ENCODE measurements around the gene SIAH1.
"Not testable (repeated sequence)": the region's sequence is repeated elsewhere in the genome, so short reads cannot be mapped to it uniquely, and the experiment has no call there.

Gene SIAH1, protein sequence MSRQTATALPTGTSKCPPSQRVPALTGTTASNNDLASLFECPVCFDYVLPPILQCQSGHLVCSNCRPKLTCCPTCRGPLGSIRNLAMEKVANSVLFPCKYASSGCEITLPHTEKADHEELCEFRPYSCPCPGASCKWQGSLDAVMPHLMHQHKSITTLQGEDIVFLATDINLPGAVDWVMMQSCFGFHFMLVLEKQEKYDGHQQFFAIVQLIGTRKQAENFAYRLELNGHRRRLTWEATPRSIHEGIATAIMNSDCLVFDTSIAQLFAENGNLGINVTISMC

DNA sequence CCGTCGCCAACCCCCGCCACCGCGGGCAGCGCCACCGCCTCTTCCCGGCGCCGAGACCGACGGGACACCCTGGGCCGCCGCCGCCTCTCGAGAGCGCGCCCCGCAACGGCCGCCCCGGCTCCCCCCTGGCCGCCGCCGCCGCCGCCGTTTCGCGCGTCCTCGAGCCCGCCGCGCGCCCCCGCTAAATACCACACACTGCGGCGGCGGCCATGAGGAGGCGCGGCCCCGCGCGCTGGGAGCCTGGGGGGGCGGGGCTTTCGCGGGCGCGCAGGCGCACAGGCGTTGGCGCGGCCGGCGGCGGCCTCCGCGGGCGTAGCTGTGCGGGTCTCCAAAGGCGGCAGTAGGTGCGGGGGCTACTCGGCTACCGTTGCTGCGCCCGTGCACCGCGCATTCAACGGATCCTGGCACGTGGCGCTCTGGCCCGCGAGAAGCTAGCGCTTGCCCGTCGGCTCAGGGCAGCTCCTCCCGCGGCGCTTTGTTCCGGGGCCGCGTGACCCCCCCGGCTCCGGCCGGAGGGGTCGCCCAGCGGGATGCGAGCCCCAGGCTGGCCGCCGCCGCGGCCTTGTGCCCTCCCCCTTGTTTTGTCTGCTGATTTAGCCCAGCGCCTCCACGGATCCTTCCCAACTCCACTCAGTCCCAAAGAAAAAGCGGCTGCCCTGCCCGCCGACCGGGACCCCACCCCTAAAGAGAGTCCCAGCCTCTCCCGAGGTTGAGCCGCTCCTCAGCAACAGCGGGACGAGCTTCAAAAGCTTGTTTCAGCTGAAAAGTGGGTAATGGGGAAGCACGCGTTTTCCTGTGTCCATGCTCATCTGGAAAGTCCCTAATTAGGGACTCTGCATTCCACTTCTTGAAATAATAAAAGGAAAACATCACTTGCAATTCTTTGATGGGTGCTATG is at the start of gene SIAH1:
Gene SIAH1, minus strand, starts transcription at position 161 of the 898 bp plus-strand sequence. CDS start 22,985 bp downstream, outside the sequence.
- peak; percentile 90 for DNase-seq

DNA sequence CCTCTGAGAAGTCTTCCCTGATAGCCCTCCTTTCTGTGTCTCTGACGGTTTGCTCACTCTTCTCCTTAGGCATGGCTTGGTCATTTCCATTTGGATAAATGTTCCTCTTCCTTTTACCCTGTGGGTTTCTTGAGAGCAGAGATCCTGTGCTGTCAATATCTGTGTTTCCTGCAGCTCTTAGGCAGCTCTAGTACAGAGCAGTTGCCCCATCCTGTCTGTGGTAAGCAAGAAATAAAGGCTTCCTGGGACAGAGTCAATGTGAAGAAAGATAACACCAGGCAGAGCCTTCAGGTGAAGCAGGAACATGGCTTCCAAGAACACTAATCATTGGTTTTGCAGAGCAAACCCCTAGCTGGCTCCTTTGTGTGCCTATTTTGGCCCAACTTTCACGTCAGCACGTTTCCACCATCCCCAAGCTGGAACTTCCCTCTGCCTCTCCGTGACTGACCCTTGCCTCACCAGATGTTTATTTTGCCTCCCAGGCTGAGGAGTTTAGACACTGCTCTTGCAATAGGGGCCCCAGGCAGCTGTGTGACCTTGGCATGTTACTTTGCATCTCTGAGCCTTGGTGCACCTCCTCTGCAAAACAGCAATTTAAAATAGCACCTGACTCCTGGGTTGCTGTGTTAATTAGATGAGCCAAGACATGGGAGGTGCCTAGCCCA is 49.6 kb upstream of the SIAH1 start:
- no peak for DNase-seq

DNA sequence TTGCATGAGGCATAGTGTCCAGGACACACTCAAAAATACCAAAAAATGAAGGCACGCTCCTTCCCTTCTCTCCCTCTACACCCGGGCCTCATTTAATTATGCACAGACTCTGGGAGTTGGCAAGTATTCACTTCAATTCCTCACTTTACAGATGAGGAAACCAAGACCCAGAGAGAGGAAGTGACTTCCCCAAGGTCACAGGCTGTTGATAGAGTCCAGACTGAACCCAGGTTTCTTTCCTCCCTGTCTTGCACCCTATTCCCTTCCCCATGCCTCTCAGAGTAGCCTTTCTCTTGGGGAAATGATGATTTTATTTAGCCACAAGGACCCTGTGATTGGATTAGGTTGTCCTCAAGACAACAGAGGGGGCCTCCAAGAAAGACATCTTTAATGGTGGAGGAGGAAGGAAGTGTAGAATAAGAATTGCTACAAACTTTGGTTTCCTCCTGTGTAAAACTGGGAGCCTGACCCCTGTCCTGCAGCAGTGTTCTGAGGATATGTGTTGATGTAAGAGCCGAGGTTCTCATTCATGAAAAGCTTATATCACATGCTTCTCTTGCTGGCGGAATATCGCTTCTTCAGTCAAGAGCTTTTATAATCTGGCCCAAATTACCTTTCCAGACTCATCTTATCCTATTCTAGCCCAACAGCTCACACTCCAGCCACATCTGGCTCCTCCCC is 48.8 kb upstream of the SIAH1 start:
- DNase-seq, result no peak

DNA sequence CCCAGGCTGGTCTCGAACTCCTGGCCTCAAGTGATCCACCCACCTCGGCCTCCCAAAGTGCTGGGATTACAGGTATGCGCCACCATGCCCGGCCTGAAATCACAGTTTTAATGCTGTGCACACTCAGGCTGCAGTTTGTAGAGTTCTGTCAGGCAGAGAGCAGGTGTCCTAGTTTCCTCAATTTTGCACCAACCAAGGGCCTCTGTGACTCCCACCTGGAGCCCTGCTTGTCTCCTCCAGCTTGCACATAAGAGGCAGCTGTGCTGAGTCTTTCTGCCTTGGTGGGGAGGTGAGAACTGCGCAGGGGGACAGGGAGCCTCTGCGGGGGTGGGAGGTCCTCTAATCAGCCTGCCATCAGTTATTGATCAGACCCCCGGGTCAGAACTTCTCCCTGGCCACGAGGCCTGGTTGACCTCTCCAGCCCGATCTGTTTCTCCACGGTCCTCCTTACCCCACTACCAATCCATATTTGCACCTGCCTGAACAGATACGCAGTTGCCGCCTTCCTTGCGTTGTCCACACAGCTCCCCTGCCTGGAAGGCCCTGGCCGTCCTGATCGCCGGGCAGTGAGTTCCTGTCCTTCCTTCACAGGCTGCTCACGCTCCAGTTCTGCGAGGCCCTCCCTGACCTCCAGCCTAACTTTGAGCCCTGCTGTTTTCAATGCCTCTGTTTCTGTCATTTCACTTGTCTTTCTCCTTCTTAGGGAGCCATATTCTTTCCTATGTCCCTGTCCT is 48.1 kb upstream of the SIAH1 start:
- no peak for DNase-seq

DNA sequence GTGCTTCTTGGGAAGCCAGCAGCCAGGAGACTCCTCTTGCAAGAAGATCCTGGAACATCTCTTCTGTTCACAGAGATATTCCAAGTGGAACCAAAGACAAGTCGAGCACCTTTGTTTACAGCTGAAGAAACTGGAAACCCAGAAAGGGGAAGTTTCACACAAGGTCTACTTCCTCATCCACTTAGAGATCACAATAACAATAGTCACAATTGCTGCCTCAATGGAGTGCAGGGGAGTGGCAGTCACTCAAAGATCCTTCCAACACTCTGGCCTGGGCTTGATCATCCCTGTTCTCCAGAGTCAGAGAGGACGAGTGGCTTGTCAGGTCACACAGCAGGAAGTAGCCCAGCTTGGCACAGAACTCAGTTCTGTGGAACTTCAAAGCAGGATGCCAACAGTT is 46.9 kb upstream of the SIAH1 start:
- DNase-seq, result no peak

DNA sequence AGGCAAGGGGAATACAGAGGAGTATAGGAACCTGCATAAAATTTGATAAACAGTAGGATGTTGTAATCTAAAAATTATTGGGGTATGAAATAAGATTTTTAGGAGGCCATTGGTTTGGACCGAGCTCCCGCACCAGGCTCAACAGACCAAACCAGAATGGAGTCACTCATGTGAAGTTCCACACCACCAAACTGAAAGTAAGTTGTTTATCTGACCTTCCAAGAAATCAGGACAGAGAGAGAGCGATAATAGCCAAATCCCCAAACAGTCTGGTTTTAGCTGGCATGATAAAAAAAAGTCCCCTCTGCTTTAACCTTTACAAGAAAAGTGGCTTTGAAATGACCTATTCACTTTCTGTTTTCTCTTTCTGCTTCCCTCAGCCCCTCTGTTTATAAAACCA is 45.7 kb upstream of the SIAH1 start:
- DNase-seq, result no peak

DNA sequence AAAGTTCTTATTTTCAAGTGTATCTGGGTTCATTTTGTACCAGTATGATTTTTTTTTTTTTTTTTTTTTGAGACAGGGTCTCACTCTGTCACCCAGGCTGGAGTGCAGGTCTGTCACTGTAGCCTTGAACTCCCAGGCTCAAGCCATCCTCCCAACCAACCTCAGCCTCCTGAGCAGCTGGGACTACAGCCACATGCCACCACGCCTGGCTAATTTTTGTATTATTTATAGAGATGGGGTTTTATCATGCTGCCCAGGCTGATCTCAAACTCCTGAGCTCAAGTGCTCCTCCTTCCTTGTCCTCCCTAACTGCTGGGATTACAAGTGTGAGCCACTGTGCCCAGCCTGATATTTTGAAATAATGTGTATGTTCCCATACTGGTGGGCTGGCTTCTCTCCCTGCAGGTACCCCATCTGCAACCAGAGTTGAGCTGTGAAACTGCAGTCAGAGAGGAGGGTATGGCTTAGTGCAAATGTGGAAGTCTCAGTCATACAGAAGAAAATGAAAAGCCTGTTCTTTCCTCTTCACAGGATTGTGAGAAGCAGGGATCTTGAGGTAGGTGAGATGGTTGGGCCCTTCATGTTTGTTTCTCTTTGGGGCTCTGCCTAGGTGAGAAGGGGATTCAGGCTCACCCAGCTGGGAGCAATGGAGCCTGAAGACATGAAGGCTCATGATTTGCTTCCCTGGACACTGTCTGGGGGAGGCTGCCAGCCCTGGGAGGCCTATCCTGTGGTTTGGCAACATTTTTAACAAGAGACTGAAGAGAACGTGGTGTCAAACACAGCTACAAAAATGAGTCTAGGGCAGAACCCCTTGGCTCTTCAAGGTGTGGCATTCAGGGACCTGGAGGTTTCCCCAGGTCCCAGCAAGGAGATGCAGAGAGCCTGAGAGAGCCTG is 41.3 kb upstream of the SIAH1 start:
- no peak for DNase-seq

DNA sequence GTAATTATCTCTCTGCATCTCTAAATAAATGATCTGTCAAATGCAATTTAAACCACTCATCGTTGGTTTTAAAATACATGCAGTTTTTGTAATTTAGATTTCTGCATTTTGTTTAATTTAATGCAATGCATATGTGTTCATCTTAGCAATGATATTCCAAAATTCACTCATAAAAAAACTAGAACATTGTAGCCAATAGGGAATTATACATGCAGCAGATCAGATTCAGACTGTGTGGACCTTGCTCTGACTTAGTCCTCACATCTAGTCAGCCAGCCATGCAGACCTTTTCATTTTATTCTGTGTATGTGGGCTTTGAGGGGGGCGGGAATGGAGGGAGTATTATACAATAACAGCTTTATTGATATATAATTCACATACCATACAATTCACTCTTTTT is 37.3 kb upstream of the SIAH1 start:
- no peak for DNase-seq

DNA sequence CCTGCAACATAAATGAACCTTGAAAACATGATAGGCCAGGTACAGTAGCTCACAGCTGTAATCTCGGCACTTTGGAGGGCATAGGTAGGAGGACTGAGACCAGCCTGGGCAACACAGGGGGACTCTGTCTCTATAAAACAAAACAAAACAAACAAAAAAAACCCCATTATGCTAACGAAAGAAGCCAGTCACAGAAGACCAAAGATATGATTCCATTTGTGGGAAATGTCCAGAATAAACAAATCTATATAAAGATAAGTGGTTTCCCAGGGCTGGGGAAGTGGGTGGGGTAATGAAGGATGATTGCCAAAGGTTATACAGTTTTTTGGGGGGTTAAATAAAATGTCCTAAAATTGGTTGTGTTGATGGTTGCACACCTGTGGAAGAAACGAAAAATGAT is 36.5 kb upstream of the SIAH1 start:
- DNase-seq, result no peak

DNA sequence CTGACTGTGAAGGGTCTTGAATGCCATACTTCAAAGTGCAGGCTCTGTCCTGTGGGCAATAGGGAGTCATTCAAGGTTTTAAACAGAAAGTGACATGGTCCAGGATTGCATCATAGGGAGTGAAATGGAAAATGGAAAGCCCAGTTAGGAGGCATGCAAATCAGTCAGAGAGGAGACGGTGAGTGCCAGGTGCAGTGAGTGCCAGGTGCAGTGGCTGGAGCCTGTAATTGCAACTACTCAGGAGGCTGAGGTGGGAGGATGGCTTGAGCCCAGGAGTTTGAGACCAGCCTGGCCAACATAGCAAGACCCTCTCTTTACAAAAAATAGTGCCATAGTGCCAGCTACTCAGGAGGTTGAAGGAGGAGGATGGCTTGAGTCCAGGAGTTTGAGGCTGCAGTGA is 35.2 kb upstream of the SIAH1 start:
- no peak for DNase-seq

DNA sequence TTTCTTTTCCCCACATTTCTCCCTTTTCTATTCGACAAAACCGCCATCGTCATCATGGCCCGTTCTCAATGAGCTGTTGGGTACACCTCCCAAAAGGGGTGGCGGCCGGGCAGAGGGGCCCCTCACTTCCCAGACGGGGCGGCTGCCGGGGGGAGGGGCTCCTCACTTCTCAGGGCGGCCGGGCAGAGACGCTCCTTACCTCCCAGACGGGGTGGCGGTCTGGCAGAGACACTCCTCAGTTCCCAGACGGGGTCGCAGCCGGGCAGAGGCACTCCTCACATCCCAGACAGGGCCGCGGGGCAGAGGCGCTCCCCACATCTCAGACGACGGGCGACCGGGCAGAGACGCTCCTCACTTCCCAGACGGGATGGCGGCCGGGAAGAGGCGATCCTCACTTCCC is 31.4 kb upstream of the SIAH1 start:
- not testable (repeated sequence) for DNase-seq

DNA sequence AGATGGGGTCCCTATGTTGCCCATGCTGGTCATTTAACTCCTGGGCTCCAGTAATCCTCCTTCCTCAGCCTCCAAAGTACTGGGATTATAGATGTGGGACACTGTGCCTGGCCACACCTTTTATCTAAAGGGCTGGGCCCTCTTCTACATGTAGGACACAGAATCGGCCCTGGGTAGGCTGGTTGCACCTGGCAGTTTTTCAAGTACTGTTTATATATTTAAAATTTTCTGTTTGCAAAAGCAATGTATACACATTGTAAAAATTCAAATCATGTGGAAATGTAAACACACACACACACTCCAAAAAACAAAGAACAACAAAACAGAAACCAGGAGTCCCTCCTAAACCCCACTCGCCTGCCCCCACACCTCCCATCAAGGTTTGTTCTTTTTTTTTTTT is 28.1 kb upstream of the SIAH1 start:
- DNase-seq, result no peak

DNA sequence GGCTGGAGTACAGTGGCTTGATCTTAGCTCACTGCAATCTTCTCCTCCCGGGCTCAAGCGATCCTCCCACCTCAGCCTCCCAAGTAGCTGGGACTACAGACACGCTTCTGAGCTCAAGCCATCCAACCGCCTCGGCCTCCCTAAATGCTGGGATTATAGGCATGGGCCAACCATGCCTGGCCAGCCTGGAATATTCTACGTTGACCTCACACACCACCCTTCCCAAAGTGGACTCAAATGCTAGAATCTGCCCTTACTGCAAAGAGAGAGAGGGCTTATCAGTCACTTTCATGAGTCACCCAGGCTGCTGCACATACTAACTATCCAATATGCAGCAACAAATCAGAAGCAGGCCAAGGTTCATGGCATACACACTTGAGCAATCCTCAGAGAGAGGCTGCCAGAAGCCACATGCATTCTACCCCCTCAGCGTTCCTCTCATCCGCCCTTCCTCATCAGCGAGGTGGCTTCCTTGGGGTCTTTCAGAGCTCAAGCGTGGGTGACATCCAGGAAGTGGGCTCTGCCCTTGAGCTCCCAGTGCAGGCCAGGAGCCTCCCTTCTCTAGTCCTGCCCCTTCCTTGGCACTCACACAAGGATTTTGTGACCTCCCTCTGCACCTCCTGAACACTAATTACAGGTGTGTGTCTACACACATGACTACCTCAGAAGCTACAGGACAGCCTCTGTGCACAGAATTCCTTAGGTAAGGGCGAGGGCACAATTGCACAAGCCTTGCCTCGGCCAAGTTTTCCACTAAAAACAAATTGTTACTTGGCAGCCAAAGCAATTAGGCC is 24.8 kb upstream of the SIAH1 start:
- no peak for DNase-seq

DNA sequence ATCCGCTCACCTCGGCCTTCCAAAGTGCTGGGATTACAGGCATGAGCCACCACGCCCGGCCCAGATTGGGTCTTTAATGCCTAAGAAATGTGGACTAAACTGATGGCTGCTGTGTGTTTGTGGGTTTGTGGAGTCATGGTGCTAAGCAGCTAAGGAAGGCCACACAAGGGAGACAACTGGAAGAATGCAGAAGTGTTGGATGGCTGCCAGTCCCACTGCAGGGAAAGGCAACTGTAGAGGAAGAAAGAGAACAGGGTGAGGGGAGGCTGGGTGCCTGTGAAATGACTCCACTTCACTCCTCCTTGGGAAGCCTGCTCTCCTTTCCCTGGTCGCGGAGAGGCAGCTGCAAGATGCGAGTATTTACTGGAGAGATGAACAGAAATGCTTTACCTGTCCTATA is 23.5 kb upstream of the SIAH1 start:
- no peak for DNase-seq

DNA sequence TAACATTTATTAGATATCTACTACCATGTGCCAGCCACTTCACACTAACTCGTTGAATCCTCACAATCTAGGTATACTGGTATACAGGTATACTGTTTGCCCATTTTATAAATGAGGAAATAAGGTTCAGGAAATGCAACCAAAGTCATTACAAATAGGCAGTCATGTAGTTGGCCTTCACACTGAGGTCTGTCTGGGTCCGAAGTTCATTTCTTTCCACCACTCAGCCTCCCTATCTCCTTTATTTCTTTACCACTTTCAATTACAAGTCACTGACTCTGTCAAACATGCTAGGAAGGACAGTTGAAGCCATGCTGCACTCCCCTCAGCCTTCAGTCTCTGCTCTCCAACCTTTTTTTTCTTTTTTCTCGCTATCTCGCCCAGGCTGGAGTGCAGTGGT is 20.7 kb upstream of the SIAH1 start:
- DNase-seq, result no peak

DNA sequence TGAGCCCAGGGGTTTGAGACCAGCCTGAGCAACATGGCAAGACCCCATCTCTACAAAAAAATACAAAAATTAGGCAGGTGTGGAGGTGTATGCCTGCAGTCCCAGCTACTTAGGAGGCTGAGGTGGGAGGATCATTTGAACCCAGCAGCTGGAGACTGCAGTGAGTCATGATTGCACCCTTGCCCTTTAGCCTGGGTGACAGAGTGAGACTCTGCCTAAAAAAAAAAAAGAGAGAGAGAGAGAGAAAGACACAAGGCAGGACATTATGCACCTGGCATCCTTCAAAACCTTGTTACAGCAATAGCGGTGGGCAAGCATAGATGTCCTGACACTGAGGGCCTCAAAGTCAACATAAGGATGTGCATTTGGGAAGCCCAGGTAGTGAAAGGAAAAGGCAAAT is 19.9 kb upstream of the SIAH1 start:
- no peak for DNase-seq

DNA sequence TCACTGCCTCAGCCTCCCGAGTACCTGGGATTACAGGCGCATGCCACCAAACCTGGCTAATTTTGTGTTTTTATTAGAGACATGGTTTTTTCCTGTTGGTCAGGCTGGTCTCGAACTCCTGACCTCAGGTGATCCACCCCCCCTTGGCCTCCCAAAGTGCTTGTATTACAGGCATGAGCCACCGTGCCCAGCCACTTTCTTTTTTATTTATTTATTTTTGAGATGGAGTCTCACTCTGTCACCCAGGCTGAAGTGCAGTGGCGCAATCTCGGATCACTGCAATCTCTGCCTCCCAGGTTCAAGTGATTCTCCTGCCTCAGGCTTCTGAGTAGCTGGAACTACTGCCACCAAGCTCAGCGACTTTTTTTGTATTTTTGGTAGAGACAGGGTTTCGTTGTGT is 17.3 kb upstream of the SIAH1 start:
- DNase-seq, result not testable (repeated sequence)

DNA sequence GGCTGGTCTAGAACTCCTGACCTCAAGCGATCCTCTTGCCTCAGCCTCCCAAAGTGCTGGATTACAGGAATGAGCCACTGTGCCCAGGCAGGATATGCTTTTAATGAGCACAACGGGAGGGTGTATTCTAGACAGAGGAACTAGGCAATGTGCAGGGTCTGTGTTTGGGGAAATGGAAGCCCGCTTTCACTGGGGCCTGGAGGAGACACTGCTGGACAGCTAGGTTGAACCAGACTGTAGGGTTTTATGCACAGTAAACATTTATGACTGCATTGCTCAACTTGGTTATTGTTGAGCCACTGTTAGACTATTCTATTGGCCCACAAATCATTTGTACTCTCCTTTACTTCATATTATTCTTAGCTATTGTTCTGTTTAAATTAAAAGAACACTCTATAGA is 10.2 kb upstream of the SIAH1 start:
- DNase-seq, result no peak

DNA sequence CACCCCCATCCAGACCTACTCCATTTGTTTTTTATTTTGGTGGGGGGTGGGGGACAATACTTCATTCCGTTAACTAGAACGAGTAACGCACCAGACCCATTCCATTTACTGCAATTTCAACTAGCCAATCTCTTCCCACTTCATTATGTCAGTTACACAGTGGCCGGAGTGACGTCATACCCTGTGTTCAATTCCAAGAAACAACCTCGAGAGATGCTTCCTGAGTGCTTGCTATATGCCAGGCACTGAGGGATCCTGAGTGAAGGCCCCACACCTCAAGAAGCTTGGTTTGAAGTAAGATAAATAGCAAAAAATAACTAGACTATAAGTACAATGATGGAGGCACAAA is 9.1 kb upstream of the SIAH1 start:
- no peak for DNase-seq

DNA sequence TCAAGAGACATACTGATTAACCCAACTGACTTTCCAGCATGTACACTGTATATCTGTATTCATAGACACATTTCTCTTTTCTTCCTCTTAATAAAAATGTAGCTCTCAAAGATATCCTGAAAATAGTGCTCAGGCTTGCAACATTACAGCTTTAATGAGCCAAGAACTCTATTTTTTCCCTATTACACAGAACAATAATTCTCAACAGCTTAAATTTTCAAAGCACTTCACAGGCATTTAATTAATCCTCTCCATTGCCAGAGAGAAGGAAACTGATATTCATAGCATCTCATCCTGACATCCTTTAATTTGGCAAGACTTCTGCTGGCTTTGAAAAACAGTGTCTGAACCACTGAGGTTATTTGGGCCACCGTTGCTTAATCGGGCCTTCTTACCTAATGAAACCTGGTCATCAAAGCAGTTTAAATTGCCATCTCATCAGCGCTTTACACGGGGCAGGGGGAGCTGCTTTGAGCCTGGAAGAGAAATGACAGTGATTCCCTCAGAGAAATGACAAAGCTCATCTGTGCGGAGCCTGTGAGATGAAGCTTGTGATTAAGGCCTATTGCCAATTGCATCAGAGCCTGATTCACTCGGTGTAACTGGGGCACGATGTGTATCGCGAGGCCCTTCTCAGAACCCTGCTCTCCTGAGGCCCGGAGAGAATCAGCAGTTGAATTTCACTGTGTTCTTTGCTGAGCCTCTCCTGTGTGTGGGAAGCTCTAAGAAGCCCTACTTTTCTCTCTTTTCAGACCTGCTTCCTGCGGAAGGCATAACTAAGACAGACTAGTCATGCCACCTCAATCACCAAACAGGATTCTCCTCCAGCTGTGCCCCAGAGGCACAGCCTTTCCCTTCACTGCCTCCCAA is 8.5 kb upstream of the SIAH1 start:
- no peak for DNase-seq
